ENCODE results near the gene DLG2.
"Not testable (repeated sequence)": the region's sequence is repeated elsewhere in the genome, so short reads cannot be mapped to it uniquely, and the experiment has no call there.

DLG2 gene

GRCh38 chr11:85307366-85307765, 319.8 kb downstream of the DLG2 start:
- H3K4me1 ChIP-seq (ENCODE audit: control insufficient read depth, insufficient read depth, low read length) = no peaks in the 10 kb centered on the region
- 90 to 95% methylated on average over 2 of the region's 3 CpGs for WGBS, 2 experiments
- H3K27ac ChIP-seq (ENCODE audit: insufficient read depth, low read depth, low read length, poor library complexity, severe bottlenecking) = no peak overlapping the region
- no peaks in the 10 kb centered on the region for H3K36me3 ChIP-seq (ENCODE audit: control insufficient read depth, insufficient read depth, low read length)
- H3K27me3 ChIP-seq (ENCODE audit: control insufficient read depth, insufficient read depth, low read length, poor library complexity, severe bottlenecking) = no peaks in the 10 kb centered on the region
- no peak overlapping the region for H3K4me3 ChIP-seq (ENCODE audit: insufficient read depth, low read depth, low read length)
- no peaks in the 10 kb centered on the region for H3K9me3 ChIP-seq (ENCODE audit: control insufficient read depth, low read length)

GRCh38 chr11:85301895-85302678, 325.1 kb downstream of the DLG2 start:
- H3K27me3 ChIP-seq (ENCODE audit: control insufficient read depth, insufficient read depth, low read length, poor library complexity, severe bottlenecking) = no peaks in the 10 kb centered on the region
- H3K4me1 ChIP-seq (ENCODE audit: control insufficient read depth, insufficient read depth, low read length) = no peaks in the 10 kb centered on the region
- 90 to 97% methylated on average over 1 of the region's 1 CpG for WGBS, 2 experiments
- no peaks in the 10 kb centered on the region for H3K9me3 ChIP-seq (ENCODE audit: control insufficient read depth, low read length)
- H3K27ac ChIP-seq (ENCODE audit: insufficient read depth, low read depth, low read length, poor library complexity, severe bottlenecking) = no peak overlapping the region
- H3K4me3 ChIP-seq (ENCODE audit: insufficient read depth, low read depth, low read length) = no peak overlapping the region
- H3K36me3 ChIP-seq (ENCODE audit: control insufficient read depth, insufficient read depth, low read length) = no peaks in the 10 kb centered on the region

DNA sequence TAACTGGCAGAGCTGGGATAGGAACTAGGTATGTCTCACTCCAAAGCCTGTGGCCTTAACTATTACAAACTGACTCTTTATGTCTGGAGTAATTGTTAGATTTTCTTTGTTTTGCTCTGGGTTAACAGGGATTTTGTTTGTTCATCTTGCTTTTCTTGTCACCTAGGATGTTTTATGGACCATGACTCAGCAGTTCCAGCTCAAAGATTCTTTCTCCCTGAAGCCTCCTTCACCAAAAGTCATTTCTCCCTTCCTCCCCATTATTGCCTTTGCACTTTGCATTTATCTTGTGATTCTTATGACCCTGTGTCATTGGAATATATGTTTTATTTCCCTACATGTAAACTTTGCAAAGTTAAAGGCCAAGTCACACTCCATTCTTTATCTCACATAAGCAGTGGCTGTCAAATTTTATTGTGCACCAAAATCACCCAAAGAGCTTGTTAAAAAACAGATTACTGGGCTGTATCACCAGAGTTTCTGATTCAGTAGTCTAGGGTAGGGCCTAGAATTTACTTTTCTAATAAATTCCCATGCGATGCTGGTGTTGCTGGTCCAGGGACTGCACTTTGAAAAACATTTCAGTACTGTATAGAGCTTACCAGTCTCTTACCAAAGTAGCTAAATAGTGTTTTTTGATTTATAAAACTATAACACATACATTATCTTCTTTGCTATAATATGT, 327.7 kb downstream of the DLG2 start:
- no peaks in the 10 kb centered on the region for H3K9me3 ChIP-seq (ENCODE audit: control insufficient read depth, low read length)
- no peaks in the 10 kb centered on the region for H3K27me3 ChIP-seq (ENCODE audit: control insufficient read depth, insufficient read depth, low read length, poor library complexity, severe bottlenecking)
- H3K36me3 ChIP-seq (ENCODE audit: control insufficient read depth, insufficient read depth, low read length) = no peaks in the 10 kb centered on the region
- H3K4me3 ChIP-seq (ENCODE audit: insufficient read depth, low read depth, low read length) = no peak overlapping the region
- H3K27ac ChIP-seq (ENCODE audit: insufficient read depth, low read depth, low read length, poor library complexity, severe bottlenecking) = no peak overlapping the region
- 80 to 95% methylated on average over 1 of the region's 1 CpG for WGBS, 2 experiments
- no peaks in the 10 kb centered on the region for H3K4me1 ChIP-seq (ENCODE audit: control insufficient read depth, insufficient read depth, low read length)

- Histone ChIP-seq H3K27me3 (ENCODE audit: control insufficient read depth, insufficient read depth, low read length, poor library complexity, severe bottlenecking) (no peaks in the 10 kb centered on the region), H3K27ac (ENCODE audit: insufficient read depth, low read depth, low read length, poor library complexity, severe bottlenecking) (no peak overlapping the region), H3K9me3 (ENCODE audit: control insufficient read depth, low read length) (no peaks in the 10 kb centered on the region), H3K4me3 (ENCODE audit: insufficient read depth, low read depth, low read length) (no peak overlapping the region), H3K36me3 (ENCODE audit: control insufficient read depth, insufficient read depth, low read length) (no peaks in the 10 kb centered on the region), H3K4me1 (ENCODE audit: control insufficient read depth, insufficient read depth, low read length) (no peaks in the 10 kb centered on the region)
- WGBS, 2 experiments = 100% methylated on average over 1 of the region's 1 CpG; no CpG with 5 or more reads in 1 of the 2 experiments
Measured at GRCh38 chr11:85295694-85296271, 331.4 kb downstream of the DLG2 start.

- Histone ChIP-seq H3K4me3 (ENCODE audit: insufficient read depth, low read depth, low read length) (no peak overlapping the region), H3K27me3 (ENCODE audit: control insufficient read depth, insufficient read depth, low read length, poor library complexity, severe bottlenecking) (no peaks in the 10 kb centered on the region), H3K36me3 (ENCODE audit: control insufficient read depth, insufficient read depth, low read length) (no peaks in the 10 kb centered on the region), H3K4me1 (ENCODE audit: control insufficient read depth, insufficient read depth, low read length) (no peaks in the 10 kb centered on the region), H3K9me3 (ENCODE audit: control insufficient read depth, low read length) (no peaks in the 10 kb centered on the region), H3K27ac (ENCODE audit: insufficient read depth, low read depth, low read length, poor library complexity, severe bottlenecking) (no peak overlapping the region)
- WGBS, 2 experiments = 94 to 100% methylated on average over 3 to 4 of the region's 4 CpGs
Measured at GRCh38 chr11:85281550-85281949, 345.6 kb downstream of the DLG2 start.

- Histone ChIP-seq H3K4me1 (ENCODE audit: control insufficient read depth, insufficient read depth, low read length) (no peaks in the 10 kb centered on the region), H3K36me3 (ENCODE audit: control insufficient read depth, insufficient read depth, low read length) (no peaks in the 10 kb centered on the region), H3K9me3 (ENCODE audit: control insufficient read depth, low read length) (no peaks in the 10 kb centered on the region), H3K27me3 (ENCODE audit: control insufficient read depth, insufficient read depth, low read length, poor library complexity, severe bottlenecking) (no peaks in the 10 kb centered on the region), H3K4me3 (ENCODE audit: insufficient read depth, low read depth, low read length) (no peak overlapping the region), H3K27ac (ENCODE audit: insufficient read depth, low read depth, low read length, poor library complexity, severe bottlenecking) (no peak overlapping the region)
- WGBS, 2 experiments = 67 to 68% methylated on average over 1 of the region's 1 CpG
Measured at GRCh38 chr11:85279267-85279666, 347.9 kb downstream of the DLG2 start.

- H3K27ac ChIP-seq (ENCODE audit: insufficient read depth, low read depth, low read length, poor library complexity, severe bottlenecking) = no peak overlapping the region
Measured at GRCh38 chr11:85277693-85278092, 349.5 kb downstream of the DLG2 start.

DNA sequence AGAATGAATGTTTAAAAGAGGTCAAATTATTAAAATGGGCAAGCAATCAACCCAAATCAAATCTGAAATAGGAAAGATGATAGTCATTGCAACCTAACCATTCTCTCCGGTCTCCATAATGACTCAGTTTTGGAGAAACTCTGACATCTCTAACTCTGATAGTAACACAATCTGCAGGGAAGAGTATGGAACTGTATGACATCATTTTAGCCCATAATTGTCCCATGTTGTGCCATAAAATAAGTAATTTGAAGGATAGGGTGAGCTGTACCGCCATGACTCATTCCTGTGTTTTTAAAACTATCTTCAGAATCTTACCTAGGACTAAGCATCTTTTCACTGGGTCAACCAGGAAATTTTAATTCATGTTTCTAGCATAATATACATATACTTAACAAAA, 350.8 kb downstream of the DLG2 start:
- H3K9me3 ChIP-seq (ENCODE audit: control insufficient read depth, low read length) = no peaks in the 10 kb centered on the region
- H3K27me3 ChIP-seq (ENCODE audit: control insufficient read depth, insufficient read depth, low read length, poor library complexity, severe bottlenecking) = no peaks in the 10 kb centered on the region
- 92 to 93% methylated on average over 2 of the region's 2 CpGs for whole genome bisulfite sequencing, 2 experiments
- no peaks in the 10 kb centered on the region for H3K4me1 ChIP-seq (ENCODE audit: control insufficient read depth, insufficient read depth, low read length)
- no peak overlapping the region for H3K4me3 ChIP-seq (ENCODE audit: insufficient read depth, low read depth, low read length)
- no peaks in the 10 kb centered on the region for H3K36me3 ChIP-seq (ENCODE audit: control insufficient read depth, insufficient read depth, low read length)
- H3K27ac ChIP-seq (ENCODE audit: insufficient read depth, low read depth, low read length, poor library complexity, severe bottlenecking) = no peak overlapping the region

More at GRCh38 chr11:85277693-85278092, 349.5 kb downstream of the DLG2 start:
- Histone ChIP-seq H3K4me3 (ENCODE audit: insufficient read depth, low read depth, low read length) (no peak overlapping the region), H3K36me3 (ENCODE audit: control insufficient read depth, insufficient read depth, low read length) (no peaks in the 10 kb centered on the region), H3K4me1 (ENCODE audit: control insufficient read depth, insufficient read depth, low read length) (no peaks in the 10 kb centered on the region), H3K27me3 (ENCODE audit: control insufficient read depth, insufficient read depth, low read length, poor library complexity, severe bottlenecking) (no peaks in the 10 kb centered on the region), H3K9me3 (ENCODE audit: control insufficient read depth, low read length) (no peaks in the 10 kb centered on the region)
- WGBS, 2 experiments = 79 to 84% methylated on average over 2 of the region's 2 CpGs

DNA sequence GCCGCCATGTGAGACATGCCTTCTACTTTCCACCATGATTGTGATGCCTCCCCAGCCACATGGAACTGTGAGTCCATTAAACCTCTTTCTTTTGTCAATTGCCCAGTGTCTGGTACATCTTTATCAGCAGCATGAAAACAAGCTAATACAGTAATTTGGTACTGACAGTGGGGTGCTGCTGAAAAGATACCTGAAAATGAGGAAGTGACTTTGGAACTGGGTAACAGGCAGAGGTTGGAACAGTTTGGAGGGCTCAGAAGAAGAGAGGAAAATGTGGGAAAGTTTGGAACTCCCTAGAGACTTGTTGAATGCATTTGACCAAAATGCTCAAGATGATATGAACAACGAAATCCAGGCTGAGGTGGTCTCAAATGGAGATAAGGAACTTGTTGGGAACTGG, 356.8 kb downstream of the DLG2 start:
- WGBS, 2 experiments = 90 to 95% methylated on average over 2 of the region's 2 CpGs

DNA sequence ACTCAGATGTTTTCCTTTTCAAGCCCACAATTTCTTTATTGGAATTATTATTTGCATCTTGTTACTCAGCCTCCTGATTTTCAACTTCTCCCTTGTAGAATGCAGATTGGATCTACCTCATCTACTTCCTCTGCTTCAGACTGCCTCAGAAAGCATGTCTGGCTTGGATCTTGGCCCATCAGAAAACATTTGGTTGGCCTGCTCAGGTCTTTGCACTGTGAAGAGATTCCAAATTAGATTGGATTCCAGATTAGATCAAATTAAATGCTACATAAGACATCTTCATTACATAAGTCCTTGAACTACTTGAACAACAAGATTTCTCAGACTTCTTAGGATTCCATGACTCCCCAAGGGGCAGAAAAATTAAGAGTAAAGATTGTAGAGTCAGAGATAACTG, 358.0 kb downstream of the DLG2 start:
- no peaks in the 10 kb centered on the region for H3K27me3 ChIP-seq (ENCODE audit: control insufficient read depth, insufficient read depth, low read length, poor library complexity, severe bottlenecking)
- H3K9me3 ChIP-seq (ENCODE audit: control insufficient read depth, low read length) = no peaks in the 10 kb centered on the region
- H3K4me3 ChIP-seq (ENCODE audit: insufficient read depth, low read depth, low read length) = no peak overlapping the region
- H3K27ac ChIP-seq (ENCODE audit: insufficient read depth, low read depth, low read length, poor library complexity, severe bottlenecking) = no peak overlapping the region
- H3K4me1 ChIP-seq (ENCODE audit: control insufficient read depth, insufficient read depth, low read length) = no peaks in the 10 kb centered on the region
- H3K36me3 ChIP-seq (ENCODE audit: control insufficient read depth, insufficient read depth, low read length) = no peaks in the 10 kb centered on the region

More for the DNA sequence above, 356.8 kb downstream of the DLG2 start:
- not testable (repeated sequence) for H3K9me3 ChIP-seq (ENCODE audit: control insufficient read depth, low read length); H3K36me3 ChIP-seq (ENCODE audit: control insufficient read depth, insufficient read depth, low read length); H3K4me3 ChIP-seq (ENCODE audit: insufficient read depth, low read depth, low read length); H3K27ac ChIP-seq (ENCODE audit: insufficient read depth, low read depth, low read length, poor library complexity, severe bottlenecking); H3K27me3 ChIP-seq (ENCODE audit: control insufficient read depth, insufficient read depth, low read length, poor library complexity, severe bottlenecking); H3K4me1 ChIP-seq (ENCODE audit: control insufficient read depth, insufficient read depth, low read length)
